AG09309 (cell line): Measurements from ENCODE around the gene ID2.

ENCODE experiments used
- DNase-seq: peaks from one replicate; pipeline ENCODE4 v3.0.0-alpha.2; 2010; ENCODE audit warnings: low read depth
- H3K4me3 ChIP-seq: 2 replicates; pipeline ENCODE4 v1.5.1; 2011; ENCODE audit warnings: mild to moderate bottlenecking, low read depth, low read length, moderate library complexity; ENCODE audit not compliant: control insufficient read depth
- CTCF ChIP-seq: IDR thresholded peaks from 2 replicates; pipeline ENCODE4 v1.5.1; 2011; ENCODE audit warnings: mild to moderate bottlenecking, low read depth, low read length, inconsistent platforms; ENCODE audit not compliant: insufficient read depth, control insufficient read depth; ENCODE audit errors: missing control alignments

ID2 gene

GRCh38 chr2:8681786-8682692 lies at the start of gene ID2:
Gene ID2, plus strand, starts transcription at chr2:8682056. Its CDS starts 110 bp downstream, at chr2:8682166.
- DNase-seq: peak; percentile 95
- H3K4me3 ChIP-seq: peak within 1 kb of the TSS; percentile 80
- TF ChIP-seq CTCF: no peak

GRCh38 chr2:8632755-8633154 lies 49.1 kb upstream of the ID2 start:
- no peak for DNase-seq
- TF ChIP-seq CTCF: no peak
- no peak overlapping the region for H3K4me3 ChIP-seq

DNA sequence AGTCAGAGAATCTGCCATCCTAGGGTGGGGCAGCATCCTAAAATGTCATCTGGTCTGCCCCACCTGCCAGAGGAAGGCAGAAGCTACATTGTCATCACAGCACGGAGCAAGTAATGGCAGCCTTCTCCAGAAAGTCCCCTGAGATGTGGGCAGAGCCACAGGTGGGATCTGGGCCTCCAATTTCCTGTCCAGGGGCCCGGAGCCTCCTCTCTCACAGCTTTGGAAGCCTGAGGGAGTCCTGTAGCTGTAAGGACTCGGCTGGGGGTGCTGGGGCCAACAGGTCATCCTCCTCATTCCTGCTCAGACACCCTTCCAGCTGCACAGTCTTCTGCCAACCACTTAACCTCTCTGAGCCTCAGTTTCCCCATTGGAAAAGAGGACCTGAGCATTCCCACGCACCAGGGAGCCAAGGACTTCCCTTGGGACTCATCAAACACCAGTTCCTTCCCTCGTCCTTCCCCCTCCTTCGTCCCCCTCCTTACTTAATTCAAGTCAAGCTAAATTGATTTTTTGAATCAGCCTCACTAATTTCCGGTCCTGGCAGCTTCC lies 48.6 kb upstream of the ID2 start:
- peak overlapping the region; percentile 0; the same call in 1 of the 2 replicates for H3K4me3 ChIP-seq
- no peak for TF ChIP-seq CTCF
- DNase-seq: no peak

DNA sequence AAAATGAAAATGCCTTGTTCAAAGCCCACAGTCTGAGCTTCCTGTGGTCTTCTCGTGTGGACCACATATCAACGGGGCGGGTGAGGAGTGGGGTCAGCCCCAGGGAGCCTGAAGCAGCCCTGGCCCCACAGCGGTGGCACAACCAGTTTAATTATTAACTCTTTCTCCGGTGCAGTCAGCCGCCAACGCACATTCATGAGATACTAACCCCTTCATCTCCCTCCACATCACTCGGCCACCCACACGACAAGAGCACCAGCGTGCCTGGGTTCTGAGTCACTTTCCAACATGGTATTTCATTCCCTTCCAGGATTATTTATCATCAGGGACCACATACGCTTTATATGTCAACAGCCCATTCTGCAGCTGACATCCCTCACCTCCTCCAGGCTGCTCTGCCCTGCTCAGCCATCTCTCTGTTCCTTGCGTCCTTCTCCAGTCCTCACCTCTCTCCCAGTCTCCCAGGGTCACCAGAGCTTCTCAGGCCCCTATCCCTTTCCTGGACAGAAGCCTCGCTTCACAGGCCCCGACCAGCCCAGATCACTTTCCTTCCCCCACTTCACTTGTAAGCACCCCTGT lies 48.0 kb upstream of the ID2 start:
- DNase-seq: peak; percentile 69
- H3K4me3 ChIP-seq: peak overlapping the region; percentile 0; the same call in 1 of the 2 replicates
- no peak for TF ChIP-seq CTCF

DNA sequence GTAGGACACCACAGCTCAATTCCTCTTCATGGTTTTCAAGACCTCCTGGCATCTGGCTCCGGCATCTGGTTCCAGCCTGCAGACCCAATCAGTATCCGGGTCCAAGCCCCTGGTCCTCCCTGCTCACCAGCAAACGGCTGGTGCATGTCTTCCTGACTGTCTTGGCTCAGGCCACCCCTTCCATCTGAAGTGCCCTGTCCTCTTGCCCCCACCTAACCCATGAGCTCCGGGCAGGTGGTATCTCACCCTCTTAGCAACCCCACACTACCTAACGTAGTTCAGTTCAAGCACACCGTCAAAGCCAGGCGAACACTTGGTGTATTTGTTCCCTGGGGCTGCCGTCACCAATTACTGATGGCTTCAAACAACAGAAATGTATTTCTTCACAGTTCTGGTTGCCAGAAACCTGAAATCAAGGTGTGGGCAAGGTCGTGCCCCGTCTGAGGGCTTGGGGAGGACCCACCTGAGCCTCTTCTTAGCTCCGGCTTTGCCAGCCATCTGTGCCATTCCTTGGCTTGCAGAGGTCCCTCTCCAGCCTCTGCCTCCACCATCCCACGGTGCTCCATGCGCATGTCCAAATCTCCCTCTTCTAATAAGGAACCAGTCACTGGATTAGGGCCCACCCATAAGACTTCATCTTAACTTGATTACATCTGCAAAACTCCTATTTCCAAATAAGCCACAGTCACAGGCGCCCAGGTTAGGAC lies 47.2 kb upstream of the ID2 start:
- TF ChIP-seq CTCF: no peak
- H3K4me3 ChIP-seq: no peak overlapping the region
- DNase-seq: no peak

- no peak overlapping the region for H3K4me3 ChIP-seq
- DNase-seq: no peak
- no peak for TF ChIP-seq CTCF
Measured at GRCh38 chr2:8636041-8636491, 45.8 kb upstream of the ID2 start.
